ENCODE results near the gene ZDHHC7. TPM values are rescaled to one million over a fixed set of nuclear protein-coding genes. Genes with fewer than 3 reads are reported as not detected.

Gene ZDHHC7
- total and polyA plus RNA-seq, 2 donors (not counting 1 experiment from before 2014, with no cell fraction given), result 96.4 to 135 TPM

DNA sequence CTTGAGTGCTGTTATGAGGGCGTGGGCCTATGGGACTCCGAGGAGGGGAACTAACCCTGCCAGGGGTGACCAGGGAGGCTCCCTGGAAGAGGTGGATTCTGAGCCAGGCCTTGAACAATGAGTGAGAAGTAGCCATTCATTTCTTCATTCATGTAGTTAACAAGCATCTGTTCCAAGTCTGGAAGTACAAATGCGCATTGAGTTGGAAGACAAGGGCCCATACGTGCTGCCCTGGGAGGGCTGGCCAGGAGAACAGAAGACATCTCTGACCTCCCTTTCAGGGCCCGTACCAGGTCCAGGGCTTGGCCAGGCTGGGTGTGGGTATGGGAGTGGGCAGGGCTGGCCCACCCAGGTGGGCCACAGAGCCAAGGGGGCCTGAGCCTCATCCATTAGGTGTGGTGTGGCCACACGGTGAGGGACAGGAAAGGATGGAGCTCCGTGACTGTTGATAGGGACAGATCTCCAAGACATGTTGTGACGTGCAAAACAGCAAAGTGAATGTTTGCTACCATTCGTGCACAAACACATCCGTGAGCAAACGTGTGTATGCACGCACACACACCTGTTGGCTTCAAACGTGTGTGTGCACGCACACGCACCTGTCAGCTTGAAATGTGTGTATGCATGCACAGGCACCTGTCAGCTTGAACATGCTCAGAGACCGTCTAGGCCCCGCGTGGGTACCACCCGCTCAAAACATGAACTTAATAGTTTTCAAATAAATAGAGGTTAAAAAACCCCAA is 46.8 kb downstream of the ZDHHC7 start:
- no peak overlapping the region for H3K9ac ChIP-seq (ENCODE audit: insufficient read depth, low read length)
- H3K27me3 ChIP-seq (ENCODE audit: control insufficient read depth, insufficient read depth, low read length), result peaks cover 4% of the 10 kb centered on the region
- no peaks in the 10 kb centered on the region for H3K9me3 ChIP-seq (ENCODE audit: control insufficient read depth, insufficient read depth, low read depth, low read length)
- DNase-seq (ENCODE audit: low read depth in 2 of 2), result no peak
- H2AFZ ChIP-seq (ENCODE audit: low read length), result no peak overlapping the region
- no peak overlapping the region for H3K4me2 ChIP-seq (ENCODE audit: extremely low read depth, insufficient read depth, low read length)
- no peaks in the 10 kb centered on the region for H3K79me2 ChIP-seq (ENCODE audit: control insufficient read depth, insufficient read depth, low read length)
- TF ChIP-seq, protein P1, sequence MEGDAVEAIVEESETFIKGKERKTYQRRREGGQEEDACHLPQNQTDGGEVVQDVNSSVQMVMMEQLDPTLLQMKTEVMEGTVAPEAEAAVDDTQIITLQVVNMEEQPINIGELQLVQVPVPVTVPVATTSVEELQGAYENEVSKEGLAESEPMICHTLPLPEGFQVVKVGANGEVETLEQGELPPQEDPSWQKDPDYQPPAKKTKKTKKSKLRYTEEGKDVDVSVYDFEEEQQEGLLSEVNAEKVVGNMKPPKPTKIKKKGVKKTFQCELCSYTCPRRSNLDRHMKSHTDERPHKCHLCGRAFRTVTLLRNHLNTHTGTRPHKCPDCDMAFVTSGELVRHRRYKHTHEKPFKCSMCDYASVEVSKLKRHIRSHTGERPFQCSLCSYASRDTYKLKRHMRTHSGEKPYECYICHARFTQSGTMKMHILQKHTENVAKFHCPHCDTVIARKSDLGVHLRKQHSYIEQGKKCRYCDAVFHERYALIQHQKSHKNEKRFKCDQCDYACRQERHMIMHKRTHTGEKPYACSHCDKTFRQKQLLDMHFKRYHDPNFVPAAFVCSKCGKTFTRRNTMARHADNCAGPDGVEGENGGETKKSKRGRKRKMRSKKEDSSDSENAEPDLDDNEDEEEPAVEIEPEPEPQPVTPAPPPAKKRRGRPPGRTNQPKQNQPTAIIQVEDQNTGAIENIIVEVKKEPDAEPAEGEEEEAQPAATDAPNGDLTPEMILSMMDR (conservative IDR thresholded peaks at IDR 0.05 in 1 of 2, IDR thresholded peaks at IDR 0.05 in 1 of 2; ENCODE audit: low read depth in 1 of 2, low read length in 2 of 2), result no peak
- TF ChIP-seq EZH2 (IDR thresholded peaks at IDR 0.05; ENCODE audit: low read length, missing control alignments), result no peak
- H3K4me1 ChIP-seq (ENCODE audit: control insufficient read depth, extremely low read depth, insufficient read depth, low read length), result no peaks in the 10 kb centered on the region
- H3K36me3 ChIP-seq (ENCODE audit: control insufficient read depth, insufficient read depth, low read length), result no peaks in the 10 kb centered on the region
- no peak overlapping the region for H3K27ac ChIP-seq (ENCODE audit: insufficient read depth, low read length)
- no peaks in the 10 kb centered on the region for H4K20me1 ChIP-seq (ENCODE audit: control insufficient read depth, extremely low read depth, insufficient read depth, low read length)
- no peak overlapping the region for H3K4me3 ChIP-seq (replicated peaks in 1 of 4; ENCODE audit: control extremely low read depth in 1 of 4, insufficient read depth in 1 of 4, low read depth in 3 of 4, low read length in 4 of 4)

DNA sequence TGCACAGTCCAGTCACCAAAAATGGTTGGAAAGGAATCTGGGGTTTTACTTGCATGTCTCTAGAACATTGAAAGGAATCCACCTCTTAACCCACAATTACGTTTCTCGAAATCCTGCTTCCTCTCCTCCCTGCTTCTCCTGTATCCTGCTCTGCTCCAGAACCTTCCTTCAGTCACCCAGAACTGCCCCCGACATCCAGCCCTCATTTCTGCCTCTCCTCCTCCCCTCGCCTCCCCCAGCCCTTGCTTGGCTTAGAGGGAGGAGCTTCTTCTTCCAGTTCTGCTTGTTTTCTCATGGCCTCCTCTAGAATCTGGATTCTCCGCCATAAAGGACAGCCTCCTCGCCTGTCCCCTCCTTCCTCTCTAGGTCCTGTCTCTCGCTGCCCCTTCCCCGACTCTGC is 48.3 kb downstream of the ZDHHC7 start:
- no peak overlapping the region for H2AFZ ChIP-seq (ENCODE audit: low read length)
- no peak overlapping the region for H3K9ac ChIP-seq (ENCODE audit: insufficient read depth, low read length)
- H3K27ac ChIP-seq (ENCODE audit: insufficient read depth, low read length), result no peak overlapping the region
- no peak for DNase-seq (ENCODE audit: low read depth in 2 of 2)
- TF ChIP-seq, protein P1 (conservative IDR thresholded peaks at IDR 0.05 in 1 of 2, IDR thresholded peaks at IDR 0.05 in 1 of 2; ENCODE audit: low read depth in 1 of 2, low read length in 2 of 2), result no peak
- TF ChIP-seq EZH2 (IDR thresholded peaks at IDR 0.05; ENCODE audit: low read length, missing control alignments), result no peak
- no peaks in the 10 kb centered on the region for H3K4me1 ChIP-seq (ENCODE audit: control insufficient read depth, extremely low read depth, insufficient read depth, low read length)
- H3K4me3 ChIP-seq (replicated peaks in 1 of 4; ENCODE audit: control extremely low read depth in 1 of 4, insufficient read depth in 1 of 4, low read depth in 3 of 4, low read length in 4 of 4), result no peak overlapping the region
- H3K27me3 ChIP-seq (ENCODE audit: control insufficient read depth, insufficient read depth, low read length), result peaks cover 4% of the 10 kb centered on the region
- no peaks in the 10 kb centered on the region for H3K79me2 ChIP-seq (ENCODE audit: control insufficient read depth, insufficient read depth, low read length)
- H3K36me3 ChIP-seq (ENCODE audit: control insufficient read depth, insufficient read depth, low read length), result no peaks in the 10 kb centered on the region
- no peaks in the 10 kb centered on the region for H4K20me1 ChIP-seq (ENCODE audit: control insufficient read depth, extremely low read depth, insufficient read depth, low read length)
- no peaks in the 10 kb centered on the region for H3K9me3 ChIP-seq (ENCODE audit: control insufficient read depth, insufficient read depth, low read depth, low read length)
- H3K4me2 ChIP-seq (ENCODE audit: extremely low read depth, insufficient read depth, low read length), result no peak overlapping the region

DNA sequence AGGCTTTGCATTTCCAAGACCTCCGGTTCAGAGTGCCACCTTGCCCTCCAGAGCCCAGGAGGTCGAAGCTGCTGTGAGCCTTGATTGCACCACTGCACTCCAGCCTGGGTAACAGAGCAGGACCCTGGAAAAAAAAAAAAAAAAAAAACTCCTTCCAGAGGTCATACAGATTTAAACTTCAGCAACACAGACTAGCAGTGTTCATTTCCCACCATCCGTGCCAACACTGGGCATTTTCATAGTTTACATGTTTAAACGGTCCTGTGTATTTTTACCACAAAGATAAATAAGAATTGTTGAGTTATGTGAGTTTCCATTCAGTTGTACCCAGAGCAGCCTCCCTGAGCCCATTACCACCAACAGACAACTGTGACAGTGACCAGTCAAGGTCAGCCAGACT is 50.4 kb downstream of the ZDHHC7 start:
- Histone ChIP-seq H3K79me2 (ENCODE audit: control insufficient read depth, insufficient read depth, low read length) (no peaks in the 10 kb centered on the region), H4K20me1 (ENCODE audit: control insufficient read depth, extremely low read depth, insufficient read depth, low read length) (no peaks in the 10 kb centered on the region), H3K36me3 (ENCODE audit: control insufficient read depth, insufficient read depth, low read length) (no peaks in the 10 kb centered on the region), H2AFZ (ENCODE audit: low read length) (no peak overlapping the region), H3K4me1 (ENCODE audit: control insufficient read depth, extremely low read depth, insufficient read depth, low read length) (no peaks in the 10 kb centered on the region), H3K4me2 (ENCODE audit: extremely low read depth, insufficient read depth, low read length) (no peak overlapping the region), H3K27ac (ENCODE audit: insufficient read depth, low read length) (no peak overlapping the region), H3K9ac (ENCODE audit: insufficient read depth, low read length) (no peak overlapping the region), H3K4me3 (replicated peaks in 1 of 4; ENCODE audit: control extremely low read depth in 1 of 4, insufficient read depth in 1 of 4, low read depth in 3 of 4, low read length in 4 of 4) (no peak overlapping the region), H3K9me3 (ENCODE audit: control insufficient read depth, insufficient read depth, low read depth, low read length) (no peaks in the 10 kb centered on the region), H3K27me3 (ENCODE audit: control insufficient read depth, insufficient read depth, low read length) (peaks cover 4% of the 10 kb centered on the region)
- TF ChIP-seq EZH2 (IDR thresholded peaks at IDR 0.05; ENCODE audit: low read length, missing control alignments), result no peak
- TF ChIP-seq, protein P1 (conservative IDR thresholded peaks at IDR 0.05 in 1 of 2, IDR thresholded peaks at IDR 0.05 in 1 of 2; ENCODE audit: low read depth in 1 of 2, low read length in 2 of 2), result no peak
- DNase-seq (ENCODE audit: low read depth in 2 of 2), result no peak
